ENCODE measurements around the gene POLRMT.
A peak's percentile ranks its signal among the peaks of the same experiment; 100 is the strongest.

The POLRMT gene

DNA sequence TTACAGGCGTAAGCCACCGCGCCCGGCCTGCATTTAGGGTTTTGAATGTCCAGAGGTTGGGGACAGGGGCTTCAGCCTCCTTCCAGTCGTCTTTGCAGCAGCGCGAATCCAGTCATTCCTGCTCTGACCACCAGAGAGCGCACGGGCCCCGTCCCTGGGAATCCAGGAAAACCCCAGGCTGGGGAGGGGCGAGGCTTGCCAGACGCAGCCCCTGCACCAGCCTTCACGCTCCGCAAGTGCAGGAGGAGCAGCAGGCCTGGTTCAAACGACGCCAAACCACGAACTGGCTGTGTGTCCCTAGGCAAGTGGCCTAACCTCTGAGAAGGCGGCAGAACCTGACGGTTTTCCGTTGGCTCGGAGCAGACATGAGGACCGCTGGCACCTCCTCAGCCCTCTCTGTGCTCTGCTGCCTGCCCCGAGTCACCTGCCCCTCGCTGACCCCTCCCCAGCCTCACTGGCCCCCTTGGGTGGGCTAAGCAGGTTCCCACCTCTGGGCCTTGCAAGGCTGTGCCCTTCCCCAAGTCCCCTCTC, 31.6 kb upstream of the POLRMT start:
- TF ChIP-seq ZFX (IDR thresholded peaks at IDR 0.05; ENCODE audit: borderline replicate concordance) (no peak), CTCF (IDR thresholded peaks at IDR 0.05) (peak; percentile 93)

GRCh38 chr19:663682-664117, 30.4 kb upstream of the POLRMT start:
- TF ChIP-seq ZFX (IDR thresholded peaks at IDR 0.05; ENCODE audit: borderline replicate concordance), result no peak
- no peak for TF ChIP-seq CTCF (IDR thresholded peaks at IDR 0.05)
- peak overlapping the region; percentile 87 for H3K27ac ChIP-seq

More for the DNA sequence above, 31.6 kb upstream of the POLRMT start:
- no peak overlapping the region for H3K27ac ChIP-seq

DNA sequence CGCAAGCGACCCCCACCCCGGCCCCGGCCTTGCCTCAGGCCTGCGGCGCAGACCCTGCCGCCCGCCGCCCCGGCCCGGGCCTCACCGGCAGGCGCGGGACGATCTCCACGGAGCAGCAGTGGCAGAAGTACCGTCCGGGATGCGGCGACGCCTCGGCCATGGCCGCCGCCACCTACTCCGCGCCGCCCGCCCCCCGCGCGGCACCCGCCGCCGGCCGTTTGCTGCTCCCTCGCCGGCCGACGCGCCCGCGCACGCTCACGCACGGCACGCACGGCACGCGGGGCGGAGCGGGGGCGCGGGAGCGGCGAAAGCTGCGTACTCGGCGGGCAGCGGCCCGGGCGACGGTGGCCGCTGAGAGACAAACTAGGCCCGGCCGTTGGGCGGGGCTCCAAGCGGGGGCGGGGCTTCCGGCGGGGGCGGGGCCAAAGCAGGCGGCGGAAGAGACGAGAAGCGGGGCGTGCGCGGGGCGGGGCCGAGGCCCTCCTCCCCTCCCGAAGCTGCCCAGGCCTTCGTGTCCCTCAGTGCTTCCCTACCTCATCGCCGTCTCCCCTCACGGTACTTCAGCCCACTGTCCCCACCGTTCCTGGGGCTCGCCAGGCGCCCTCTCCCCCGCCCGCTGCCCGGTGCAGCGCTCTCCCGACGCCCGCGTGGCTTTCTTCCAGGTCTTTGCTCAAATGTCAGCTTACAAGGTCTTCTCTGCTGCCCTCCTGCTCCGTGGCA, 29.8 kb upstream of the POLRMT start, which contains the start of gene RNF126:
RNF126 (minus strand) TSS at position 253 of the 720 bp plus-strand sequence; CDS start at position 160, 93 bp downstream.
- TF ChIP-seq ZFX (IDR thresholded peaks at IDR 0.05; ENCODE audit: borderline replicate concordance) (no peak), CTCF (IDR thresholded peaks at IDR 0.05) (no peak)
- H3K27ac ChIP-seq, result peak within 1 kb of the TSS; percentile 87

DNA sequence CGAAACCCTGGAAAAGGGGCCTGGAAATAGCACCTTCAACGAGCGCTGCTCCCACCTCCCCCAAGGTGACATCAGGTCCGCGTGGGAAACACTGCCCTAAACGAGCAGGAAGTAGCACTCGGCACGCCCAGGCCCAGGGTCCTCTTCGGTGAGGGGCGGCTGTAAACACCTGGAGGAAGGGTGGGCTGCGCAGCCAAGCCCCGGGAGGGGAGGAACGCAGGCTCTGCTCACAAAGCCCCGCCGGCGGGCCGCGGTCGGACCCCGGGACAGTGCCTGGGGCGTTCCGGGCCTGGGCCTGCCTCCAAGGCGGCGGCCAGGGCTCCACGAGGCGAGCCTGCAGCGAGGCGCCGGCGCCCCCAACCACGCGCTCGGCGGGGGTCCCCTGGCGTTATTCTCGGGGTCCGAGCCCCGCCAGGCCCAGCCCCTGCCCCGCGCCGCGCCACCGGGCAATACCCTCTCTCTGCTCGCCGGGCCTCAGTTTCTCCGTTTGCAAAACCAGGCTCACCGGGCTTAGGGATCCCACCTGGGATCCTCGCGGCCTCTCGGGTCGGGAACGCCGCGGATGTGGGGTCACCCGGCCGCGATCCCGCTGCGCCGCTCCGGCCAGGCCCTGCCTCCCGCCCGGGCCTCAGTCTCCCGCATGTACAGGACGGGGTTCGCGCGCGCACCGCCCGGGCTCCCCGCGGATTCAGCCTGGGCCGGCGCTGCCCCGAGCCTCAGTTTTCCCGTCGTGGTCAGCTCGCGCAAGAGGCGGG, 29.0 kb upstream of the POLRMT start:
- H3K27ac ChIP-seq, result peak overlapping the region; percentile 87
- TF ChIP-seq CTCF (IDR thresholded peaks at IDR 0.05) (no peak), ZFX (IDR thresholded peaks at IDR 0.05; ENCODE audit: borderline replicate concordance) (no peak)

- peak overlapping the region; percentile 87 for H3K27ac ChIP-seq
- TF ChIP-seq CTCF (IDR thresholded peaks at IDR 0.05) (no peak), ZFX (IDR thresholded peaks at IDR 0.05; ENCODE audit: borderline replicate concordance) (no peak)
Measured at GRCh38 chr19:661427-662196, 28.3 kb upstream of the POLRMT start.

GRCh38 chr19:660793-661426, 27.6 kb upstream of the POLRMT start:
- H3K27ac ChIP-seq, result peak overlapping the region; percentile 87
- TF ChIP-seq ZFX (IDR thresholded peaks at IDR 0.05; ENCODE audit: borderline replicate concordance) (no peak), CTCF (IDR thresholded peaks at IDR 0.05) (no peak)
